Panc1 (cell line): ENCODE measurements around the gene LPIN2. TPM values are rescaled to one million over a fixed set of nuclear protein-coding genes. Genes with fewer than 3 reads are reported as not detected.

Experiments
- ATAC-seq: fragments of 200-7000 bp; cut with Tn5 transposase; 2 replicates; pipeline ENCODE4 v1.9.1; 2020; ENCODE audit warnings: mild to moderate bottlenecking, moderate library complexity
- BruUV-seq: library from RNA; stranded (reverse); fragments of 400-500 nt; replicated peaks from 2 replicates; lab custom pipeline; 2021; lab: Mats Ljungman, UMichigan
- CTCF ChIA-PET: fragments of 300-600 bp; sonication (Branson Sonifier 250); formaldehyde crosslinking; loops from one replicate; lab custom pipeline; 2022; ENCODE audit warnings: antibody characterized with exemption; lab: Charles Lee
- POLR2A ChIA-PET: fragments of 300-600 bp; sonication (Branson Sonifier 250); formaldehyde crosslinking; loops from one replicate; lab custom pipeline; 2022; ENCODE audit warnings: antibody characterized with exemption; lab: Charles Lee
- DNase-seq: peaks from one replicate; pipeline ENCODE4 v3.0.0-alpha.2; 2010; ENCODE audit warnings: low read depth, low spot score
- H3K27ac ChIP-seq: 2 replicates; pipeline ENCODE4 v1.5.1; 2011; ENCODE audit warnings: mild to moderate bottlenecking, low read length, inconsistent platforms
- H3K27me3 ChIP-seq: fragments of 200-500 bp; sonication (Bioruptor generic); 2 replicates; pipeline ENCODE4 v1.6.0; 2014; ENCODE audit warnings: low read length, inconsistent platforms; ENCODE audit not compliant: control insufficient read depth, insufficient read depth
- H3K36me3 ChIP-seq: fragments of 200-500 bp; sonication (Bioruptor generic); 2 replicates; pipeline ENCODE4 v1.5.1; 2014; ENCODE audit warnings: inconsistent platforms, mild to moderate bottlenecking, low read length, moderate library complexity; ENCODE audit not compliant: control insufficient read depth, insufficient read depth
- H3K4me1 ChIP-seq: 2 replicates; pipeline ENCODE4 v1.5.1; 2011; ENCODE audit warnings: inconsistent platforms, mild to moderate bottlenecking, low read length, moderate library complexity; ENCODE audit not compliant: control insufficient read depth, insufficient read depth
- H3K4me3 ChIP-seq, 2 experiments: 2 replicates each; pipeline ENCODE4 v1.5.1; 2011 to 2012; ENCODE audit warnings: low read depth in 2 of 2, low read length in 2 of 2, mild to moderate bottlenecking in 2 of 2, inconsistent platforms in 1 of 2, moderate library complexity in 1 of 2
- H3K9me3 ChIP-seq: fragments of 200-500 bp; sonication (Bioruptor generic); 2 replicates; pipeline ENCODE4 v1.5.1; 2014; ENCODE audit warnings: low read depth, mild to moderate bottlenecking, inconsistent platforms, low read length, moderate library complexity; ENCODE audit not compliant: control insufficient read depth, insufficient read depth
- CTCF ChIP-seq: fragments of 450-650 bp; IDR thresholded peaks from 2 replicates; pipeline ENCODE4 v1.5.1; 2017; ENCODE audit warnings: mild to moderate bottlenecking
- POLR2AphosphoS5 ChIP-seq: IDR thresholded peaks from 2 replicates; pipeline ENCODE4 v1.6.1; 2012; ENCODE audit warnings: mild to moderate bottlenecking, low read depth, low read length, moderate library complexity
- SIN3A ChIP-seq: IDR thresholded peaks from 2 replicates; pipeline ENCODE4 v1.6.1; 2012; ENCODE audit warnings: low read depth, mild to moderate bottlenecking, low read length, moderate library complexity, borderline replicate concordance; ENCODE audit not compliant: insufficient read depth
- TCF7L2 ChIP-seq: IDR thresholded peaks from 2 replicates; pipeline ENCODE4 v1.6.1; 2011; ENCODE audit warnings: mild to moderate bottlenecking, low read depth, low read length, inconsistent platforms
- in situ Hi-C: cut with HindIII; loops from 2 replicates; pipeline ENCODE4 v1.10.0; 2016; ENCODE audit warnings: low sequenced_read_pairs, low pct_unique_long_range_greater_than_20kb
- intact Hi-C: fragments of 100-400 bp; cut with micrococcal nuclease; formaldehyde crosslinking; loops from one replicate; pipeline ENCODE4 v1.10.0; 2022; ENCODE audit not compliant: unreplicated experiment
- total RNA-seq: library from RNA; stranded (reverse); gene quantifications from one replicate; pipeline ENCODE4 v1.2.1, GENCODE V29; 2021; ENCODE audit not compliant: unreplicated experiment
- TF ChIP-seq, protein P1 (sequence below), 2 experiments: IDR thresholded peaks; 2 replicates each; pipeline ENCODE4 v1.6.1; 2011 to 2012; ENCODE audit warnings: low read depth in 2 of 2, control low read depth in 1 of 2, low read length in 1 of 2, mild to moderate bottlenecking in 1 of 2, moderate library complexity in 1 of 2; ENCODE audit not compliant: insufficient read depth in 1 of 2

Gene LPIN2
- total RNA-seq, 1 experiment from 2014 or later = 38.3 TPM

DNA sequence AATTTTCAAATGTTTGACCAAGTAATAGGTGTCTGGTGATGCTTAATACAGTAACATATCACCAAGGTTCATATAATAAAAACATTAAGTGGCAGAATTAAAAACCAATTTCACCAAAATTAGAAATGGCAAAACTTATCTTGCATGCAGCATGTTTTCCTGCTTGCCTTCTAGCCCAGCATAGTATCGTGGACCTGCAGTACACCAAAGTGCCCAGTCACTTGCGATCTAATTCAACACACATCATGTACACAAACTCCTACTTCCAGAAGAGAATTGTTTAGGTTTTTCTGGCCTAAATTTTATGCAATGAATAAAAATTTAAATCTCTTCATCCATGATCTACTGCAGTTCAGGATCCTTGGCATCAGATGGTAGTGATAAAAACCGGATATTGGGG is 28.9 kb downstream of the LPIN2 start:
- Histone ChIP-seq H3K4me3 (no peak overlapping the region), H3K27me3 (no peaks in the 10 kb centered on the region), H3K9me3 (no peaks in the 10 kb centered on the region; the same call in 1 of the 2 replicates), H3K36me3 (no peaks in the 10 kb centered on the region), H3K27ac (peak overlapping the region; percentile 96), H3K4me1 (peaks cover 60% of the 10 kb centered on the region)
- in situ Hi-C loops (no loop called here), intact Hi-C loops (no loop called here)
- ATAC-seq (no peak), DNase-seq (no peak)
- BruUV-seq = no TSS peak
- TF ChIP-seq SIN3A = no peak
- TF ChIP-seq, protein P1, sequence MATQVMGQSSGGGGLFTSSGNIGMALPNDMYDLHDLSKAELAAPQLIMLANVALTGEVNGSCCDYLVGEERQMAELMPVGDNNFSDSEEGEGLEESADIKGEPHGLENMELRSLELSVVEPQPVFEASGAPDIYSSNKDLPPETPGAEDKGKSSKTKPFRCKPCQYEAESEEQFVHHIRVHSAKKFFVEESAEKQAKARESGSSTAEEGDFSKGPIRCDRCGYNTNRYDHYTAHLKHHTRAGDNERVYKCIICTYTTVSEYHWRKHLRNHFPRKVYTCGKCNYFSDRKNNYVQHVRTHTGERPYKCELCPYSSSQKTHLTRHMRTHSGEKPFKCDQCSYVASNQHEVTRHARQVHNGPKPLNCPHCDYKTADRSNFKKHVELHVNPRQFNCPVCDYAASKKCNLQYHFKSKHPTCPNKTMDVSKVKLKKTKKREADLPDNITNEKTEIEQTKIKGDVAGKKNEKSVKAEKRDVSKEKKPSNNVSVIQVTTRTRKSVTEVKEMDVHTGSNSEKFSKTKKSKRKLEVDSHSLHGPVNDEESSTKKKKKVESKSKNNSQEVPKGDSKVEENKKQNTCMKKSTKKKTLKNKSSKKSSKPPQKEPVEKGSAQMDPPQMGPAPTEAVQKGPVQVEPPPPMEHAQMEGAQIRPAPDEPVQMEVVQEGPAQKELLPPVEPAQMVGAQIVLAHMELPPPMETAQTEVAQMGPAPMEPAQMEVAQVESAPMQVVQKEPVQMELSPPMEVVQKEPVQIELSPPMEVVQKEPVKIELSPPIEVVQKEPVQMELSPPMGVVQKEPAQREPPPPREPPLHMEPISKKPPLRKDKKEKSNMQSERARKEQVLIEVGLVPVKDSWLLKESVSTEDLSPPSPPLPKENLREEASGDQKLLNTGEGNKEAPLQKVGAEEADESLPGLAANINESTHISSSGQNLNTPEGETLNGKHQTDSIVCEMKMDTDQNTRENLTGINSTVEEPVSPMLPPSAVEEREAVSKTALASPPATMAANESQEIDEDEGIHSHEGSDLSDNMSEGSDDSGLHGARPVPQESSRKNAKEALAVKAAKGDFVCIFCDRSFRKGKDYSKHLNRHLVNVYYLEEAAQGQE (IDR thresholded peaks at IDR 0.05; ENCODE audit: insufficient read depth in 1 of 2, low read depth in 2 of 2, low read length in 1 of 2) = no peak
- no peak for TF ChIP-seq TCF7L2
- TF ChIP-seq CTCF = no peak
- TF ChIP-seq POLR2AphosphoS5 = no peak
- CTCF ChIA-PET = no interaction called here
- POLR2A ChIA-PET = no interaction called here

- Histone ChIP-seq H3K4me1 (peaks cover 65% of the 10 kb centered on the region), H3K9me3 (no peaks in the 10 kb centered on the region; the same call in 1 of the 2 replicates), H3K4me3 (no peak overlapping the region), H3K36me3 (no peaks in the 10 kb centered on the region), H3K27me3 (no peaks in the 10 kb centered on the region), H3K27ac (peak overlapping the region; percentile 96)
- ATAC-seq (no peak), DNase-seq (no peak)
- intact Hi-C loops (no loop called here), in situ Hi-C loops (no loop called here)
- POLR2A ChIA-PET = interaction anchor here (0.8 kb wide), 1 partner anchor 25 kb away, joined by 3 read pairs; no protein-coding TSS in a partner anchor
- no TSS peak for BruUV-seq
- CTCF ChIA-PET = no interaction called here
- TF ChIP-seq CTCF = no peak
- TF ChIP-seq SIN3A = no peak
- TF ChIP-seq TCF7L2 = no peak
- no peak for TF ChIP-seq POLR2AphosphoS5
- TF ChIP-seq, protein P1 (IDR thresholded peaks at IDR 0.05; ENCODE audit: insufficient read depth in 1 of 2, low read depth in 2 of 2, low read length in 1 of 2) = no peak
Observed at GRCh38 chr18:2983296-2983695, 29.6 kb downstream of the LPIN2 start.
